Fibroblast of pulmonary artery (primary cell): ENCODE results near the gene WASHC4.
A peak's percentile ranks its signal among the peaks of the same experiment; 100 is the strongest.

Source experiments
- DNase-seq: peaks from one replicate; pipeline ENCODE4 v3.0.0-alpha.2; 2010; ENCODE audit warnings: low read depth
- H3K4me3 ChIP-seq: replicated peaks from 2 replicates; pipeline ENCODE4 v1.5.1; 2011; ENCODE audit warnings: low read depth, mild to moderate bottlenecking, control low read depth, low read length, moderate library complexity
- CTCF ChIP-seq: IDR thresholded peaks from 2 replicates; pipeline ENCODE4 v1.5.1; 2011; ENCODE audit warnings: mild to moderate bottlenecking, control low read depth, low read length, inconsistent platforms; ENCODE audit errors: missing control alignments

WASHC4 gene

GRCh38 chr12:105164068-105164467, 56.5 kb downstream of the WASHC4 start:
- TF ChIP-seq CTCF: no peak
- no peak overlapping the region for H3K4me3 ChIP-seq
- no peak for DNase-seq

GRCh38 chr12:105166736-105167135, 59.2 kb downstream of the WASHC4 start:
- no peak for TF ChIP-seq CTCF
- peak; percentile 26 for DNase-seq
- no peak overlapping the region for H3K4me3 ChIP-seq

GRCh38 chr12:105167346-105167745, 59.8 kb downstream of the WASHC4 start:
- TF ChIP-seq CTCF: no peak
- H3K4me3 ChIP-seq: no peak overlapping the region
- DNase-seq: no peak

- DNase-seq: no peak
- no peak overlapping the region for H3K4me3 ChIP-seq
- no peak for TF ChIP-seq CTCF
These were observed 60.5 kb downstream of the WASHC4 start for GRCh38 chr12:105168006-105168405.

GRCh38 chr12:105170139-105170538, 62.6 kb downstream of the WASHC4 start:
- H3K4me3 ChIP-seq: no peak overlapping the region
- no peak for DNase-seq
- TF ChIP-seq CTCF: no peak

GRCh38 chr12:105171691-105172436, 64.3 kb downstream of the WASHC4 start:
- no peak overlapping the region for H3K4me3 ChIP-seq
- no peak for TF ChIP-seq CTCF
- DNase-seq: no peak

GRCh38 chr12:105175397-105175990, 68.0 kb downstream of the WASHC4 start:
- no peak overlapping the region for H3K4me3 ChIP-seq
- DNase-seq: no peak
- TF ChIP-seq CTCF: no peak
